Peyer's patch (tissue), 4 donors: ENCODE measurements around the gene PDZD4.

Experiments
- POLR2A ChIP-seq, 2 donors: fragments of 450-650 bp; IDR thresholded peaks; one replicate each; pipeline ENCODE4 v1.5.1; 2017; ENCODE audit warnings: antibody characterized with exemption in 2 of 2, mild to moderate bottlenecking in 2 of 2, moderate library complexity in 2 of 2
- TF ChIP-seq, protein P1 (sequence below), 6 experiments: fragments of 450-650 bp in 4 of 6; fragments of 200-600 bp in 2 of 6; sonication (generic) in 1 of 6; IDR thresholded peaks; one replicate each; pipeline ENCODE4 v1.5.1; 2017 to 2019; ENCODE audit warnings: antibody characterized with exemption in 6 of 6, mild to moderate bottlenecking in 3 of 6, moderate library complexity in 1 of 6

DNA sequence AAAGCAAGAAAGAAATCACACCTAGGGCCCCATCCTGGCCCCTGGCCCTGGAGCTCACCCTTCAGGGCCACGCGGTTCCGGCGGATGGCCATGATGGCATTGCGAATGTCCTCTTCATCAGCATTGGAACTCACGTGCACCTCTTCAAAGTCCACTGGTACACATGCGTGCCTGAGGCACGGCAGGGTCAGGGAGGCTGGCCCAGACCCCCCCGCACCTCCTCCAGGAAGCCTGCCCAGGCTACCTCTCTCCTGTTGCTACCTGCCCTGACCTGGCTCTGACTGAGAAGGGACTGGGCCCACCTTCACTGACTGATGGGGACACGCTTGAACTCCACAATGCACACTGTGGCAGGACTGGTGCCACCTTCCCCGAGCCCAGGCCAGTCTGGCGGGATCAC is 40.7 kb downstream of the PDZD4 start:
- no peak for TF ChIP-seq POLR2A (IDR thresholded peaks at IDR 0.05)
- TF ChIP-seq, protein P1, sequence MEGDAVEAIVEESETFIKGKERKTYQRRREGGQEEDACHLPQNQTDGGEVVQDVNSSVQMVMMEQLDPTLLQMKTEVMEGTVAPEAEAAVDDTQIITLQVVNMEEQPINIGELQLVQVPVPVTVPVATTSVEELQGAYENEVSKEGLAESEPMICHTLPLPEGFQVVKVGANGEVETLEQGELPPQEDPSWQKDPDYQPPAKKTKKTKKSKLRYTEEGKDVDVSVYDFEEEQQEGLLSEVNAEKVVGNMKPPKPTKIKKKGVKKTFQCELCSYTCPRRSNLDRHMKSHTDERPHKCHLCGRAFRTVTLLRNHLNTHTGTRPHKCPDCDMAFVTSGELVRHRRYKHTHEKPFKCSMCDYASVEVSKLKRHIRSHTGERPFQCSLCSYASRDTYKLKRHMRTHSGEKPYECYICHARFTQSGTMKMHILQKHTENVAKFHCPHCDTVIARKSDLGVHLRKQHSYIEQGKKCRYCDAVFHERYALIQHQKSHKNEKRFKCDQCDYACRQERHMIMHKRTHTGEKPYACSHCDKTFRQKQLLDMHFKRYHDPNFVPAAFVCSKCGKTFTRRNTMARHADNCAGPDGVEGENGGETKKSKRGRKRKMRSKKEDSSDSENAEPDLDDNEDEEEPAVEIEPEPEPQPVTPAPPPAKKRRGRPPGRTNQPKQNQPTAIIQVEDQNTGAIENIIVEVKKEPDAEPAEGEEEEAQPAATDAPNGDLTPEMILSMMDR (IDR thresholded peaks at IDR 0.05), result no peak
